GM23338 (cell line): ENCODE data around the gene AMZ1. TPM values are rescaled to one million over a fixed set of nuclear protein-coding genes. Genes with fewer than 3 reads are reported as not detected.

Source experiments
- ATAC-seq: fragments of 200-7000 bp; cut with Tn5 transposase; 3 replicates; pipeline ENCODE4 v1.9.1; 2020
- DNase-seq: peaks from one replicate; pipeline ENCODE4 v3.0.0-alpha.2; 2015; ENCODE audit warnings: low spot score
- H2AFZ ChIP-seq: fragments of 200-600 bp; sonication (generic); 2 replicates; pipeline ENCODE4 v1.8.0; 2016; ENCODE audit warnings: antibody characterized with exemption, mild to moderate bottlenecking, moderate library complexity
- H3F3A ChIP-seq: fragments of 200-600 bp; sonication (generic); replicated peaks from 2 replicates; pipeline ENCODE4 v1.8.0; 2017; ENCODE audit warnings: antibody characterized with exemption, mixed run types, low read depth
- H3K27ac ChIP-seq: fragments of 200-600 bp; sonication (generic); 2 replicates; pipeline ENCODE4 v1.6.1; 2016; ENCODE audit warnings: low read depth
- H3K27me3 ChIP-seq: fragments of 200-600 bp; sonication (generic); 2 replicates; pipeline ENCODE4 v1.8.0; 2016; ENCODE audit warnings: mild to moderate bottlenecking, mixed run types, moderate library complexity; ENCODE audit not compliant: insufficient read depth
- H3K36me3 ChIP-seq: fragments of 200-600 bp; sonication (generic); 2 replicates; pipeline ENCODE4 v1.8.0; 2016; ENCODE audit warnings: mild to moderate bottlenecking; ENCODE audit not compliant: insufficient read depth
- H3K4me1 ChIP-seq: fragments of 200-600 bp; sonication (generic); 2 replicates; pipeline ENCODE4 v1.8.0; 2016; ENCODE audit warnings: mild to moderate bottlenecking, moderate library complexity; ENCODE audit not compliant: insufficient read depth
- H3K4me2 ChIP-seq: fragments of 200-600 bp; sonication (generic); 2 replicates; pipeline ENCODE4 v1.7.1; 2017; ENCODE audit warnings: mixed run types
- H3K4me3 ChIP-seq: fragments of 200-600 bp; sonication (generic); 2 replicates; pipeline ENCODE4 v1.6.1; 2016; ENCODE audit warnings: mixed run types
- H3K79me2 ChIP-seq: fragments of 200-600 bp; sonication (generic); replicated peaks from 2 replicates; pipeline ENCODE4 v1.8.0; 2017; ENCODE audit warnings: mild to moderate bottlenecking; ENCODE audit not compliant: insufficient read depth
- H3K9me2 ChIP-seq: fragments of 200-600 bp; sonication (generic); 2 replicates; pipeline ENCODE4 v1.8.0; 2017; ENCODE audit not compliant: insufficient read depth
- H4K20me1 ChIP-seq: fragments of 200-600 bp; sonication (generic); replicated peaks from 2 replicates; pipeline ENCODE4 v1.8.0; 2017; ENCODE audit warnings: mild to moderate bottlenecking; ENCODE audit not compliant: insufficient read depth
- H3K27ac Mint-ChIP-seq: 2 replicates; pipeline ENCODE4 v1.8.0; 2020; ENCODE audit warnings: inconsistent platforms, mild to moderate bottlenecking, moderate library complexity, mixed read lengths
- H3K27me3 Mint-ChIP-seq: 3 replicates; pipeline ENCODE4 v1.8.0; 2022; ENCODE audit warnings: low read depth, mild to moderate bottlenecking, moderate library complexity, mixed read lengths, inconsistent platforms; ENCODE audit not compliant: insufficient read depth, poor library complexity
- H3K36me3 Mint-ChIP-seq: 3 replicates; pipeline ENCODE4 v1.8.0; 2021; ENCODE audit warnings: low read depth, mild to moderate bottlenecking, inconsistent platforms, moderate library complexity, mixed read lengths
- H3K4me1 Mint-ChIP-seq: 3 replicates; pipeline ENCODE4 v1.8.0; 2020; ENCODE audit warnings: mild to moderate bottlenecking, inconsistent platforms, mixed read lengths
- H3K4me3 Mint-ChIP-seq: 3 replicates; pipeline ENCODE4 v1.8.0; 2021; ENCODE audit warnings: moderate library complexity, mild to moderate bottlenecking, inconsistent platforms, mixed read lengths
- H3K9me3 Mint-ChIP-seq: 3 replicates; pipeline ENCODE4 v1.8.0; 2020; ENCODE audit warnings: moderate library complexity, mild to moderate bottlenecking, inconsistent platforms, mixed read lengths
- CREB1 ChIP-seq: fragments of 250-450 bp; sonication (Bioruptor Pico); IDR thresholded peaks from 2 replicates; pipeline ENCODE4 v1.5.0; 2020; ENCODE audit warnings: low read depth, mild to moderate bottlenecking, moderate library complexity
- ETS1 ChIP-seq: IDR thresholded peaks from 2 replicates; pipeline ENCODE4 v1.6.1; 2016; ENCODE audit warnings: antibody characterized with exemption
- EZH2 ChIP-seq: fragments of 200-600 bp; sonication (generic); IDR thresholded peaks from one replicate; pipeline ENCODE4 v1.8.0; 2017; ENCODE audit warnings: antibody characterized with exemption, mild to moderate bottlenecking, low read depth; ENCODE audit not compliant: unreplicated experiment
- EZH2phosphoT487 ChIP-seq: fragments of 200-600 bp; sonication (generic); IDR thresholded peaks from one replicate; pipeline ENCODE4 v1.8.1; 2018; ENCODE audit warnings: antibody characterized with exemption; ENCODE audit not compliant: unreplicated experiment
- JUNB ChIP-seq: IDR thresholded peaks from one replicate; pipeline ENCODE4 v1.6.1; 2016; ENCODE audit warnings: antibody characterized with exemption; ENCODE audit not compliant: unreplicated experiment
- NANOG ChIP-seq: IDR thresholded peaks from 2 replicates; pipeline ENCODE4 v1.6.1; 2016; ENCODE audit warnings: antibody characterized with exemption, borderline replicate concordance
- POLR2AphosphoS5 ChIP-seq: IDR thresholded peaks from 2 replicates; pipeline ENCODE4 v1.6.1; 2016; ENCODE audit warnings: antibody characterized with exemption, low read depth
- STAT1 ChIP-seq: IDR thresholded peaks from one replicate; pipeline ENCODE4 v1.6.1; 2016; ENCODE audit warnings: antibody characterized with exemption; ENCODE audit not compliant: unreplicated experiment
- ZNF114 ChIP-seq: fragments of 250-450 bp; sonication (Bioruptor Pico); IDR thresholded peaks from 2 replicates; pipeline ENCODE4 v1.5.0; 2020; ENCODE audit warnings: mild to moderate bottlenecking, moderate library complexity
- ZNF331 ChIP-seq: fragments of 250-450 bp; sonication (Bioruptor Pico); IDR thresholded peaks from 2 replicates; pipeline ENCODE4 v1.5.0; 2020; ENCODE audit warnings: low read depth, mild to moderate bottlenecking, moderate library complexity
- polyA plus RNA-seq: library from polyadenylated mRNA; unstranded; fragments of >200 nt; fragmentation: Nextera tagmentation; extraction: Ambion mirVana; gene quantifications from 2 replicates; pipeline ENCODE4 v1.2.1, GENCODE V29; 2016
- total RNA-seq: library from RNA; depleted of rRNA; stranded (reverse); fragments of >200 nt; shearing (Covaris generic); gene quantifications from 2 replicates; pipeline ENCODE4 v1.2.3, GENCODE V29; 2014
- TF ChIP-seq, protein P1 (sequence below): IDR thresholded peaks from one replicate; pipeline ENCODE4 v1.6.1; 2018; ENCODE audit warnings: antibody characterized with exemption; ENCODE audit not compliant: unreplicated experiment
- TF ChIP-seq, protein P2 (sequence below), 2 experiments: fragments of 200-600 bp in 1 of 2; sonication (generic) in 1 of 2; conservative IDR thresholded peaks; 2 replicates each; pipeline versions ENCODE4 v1.5.1 to v1.6.1; 2016 to 2017; ENCODE audit warnings: antibody characterized with exemption in 2 of 2, low read depth in 2 of 2, mild to moderate bottlenecking in 2 of 2, moderate library complexity in 1 of 2

Gene AMZ1
- total and polyA plus RNA-seq, 2 experiments from 2014 or later = 0.73 to 4.5 TPM

GRCh38 chr7:2654059-2654458 is 33.9 kb upstream of the AMZ1 start (continued):
- no peak for TF ChIP-seq NANOG
- TF ChIP-seq, protein P1, sequence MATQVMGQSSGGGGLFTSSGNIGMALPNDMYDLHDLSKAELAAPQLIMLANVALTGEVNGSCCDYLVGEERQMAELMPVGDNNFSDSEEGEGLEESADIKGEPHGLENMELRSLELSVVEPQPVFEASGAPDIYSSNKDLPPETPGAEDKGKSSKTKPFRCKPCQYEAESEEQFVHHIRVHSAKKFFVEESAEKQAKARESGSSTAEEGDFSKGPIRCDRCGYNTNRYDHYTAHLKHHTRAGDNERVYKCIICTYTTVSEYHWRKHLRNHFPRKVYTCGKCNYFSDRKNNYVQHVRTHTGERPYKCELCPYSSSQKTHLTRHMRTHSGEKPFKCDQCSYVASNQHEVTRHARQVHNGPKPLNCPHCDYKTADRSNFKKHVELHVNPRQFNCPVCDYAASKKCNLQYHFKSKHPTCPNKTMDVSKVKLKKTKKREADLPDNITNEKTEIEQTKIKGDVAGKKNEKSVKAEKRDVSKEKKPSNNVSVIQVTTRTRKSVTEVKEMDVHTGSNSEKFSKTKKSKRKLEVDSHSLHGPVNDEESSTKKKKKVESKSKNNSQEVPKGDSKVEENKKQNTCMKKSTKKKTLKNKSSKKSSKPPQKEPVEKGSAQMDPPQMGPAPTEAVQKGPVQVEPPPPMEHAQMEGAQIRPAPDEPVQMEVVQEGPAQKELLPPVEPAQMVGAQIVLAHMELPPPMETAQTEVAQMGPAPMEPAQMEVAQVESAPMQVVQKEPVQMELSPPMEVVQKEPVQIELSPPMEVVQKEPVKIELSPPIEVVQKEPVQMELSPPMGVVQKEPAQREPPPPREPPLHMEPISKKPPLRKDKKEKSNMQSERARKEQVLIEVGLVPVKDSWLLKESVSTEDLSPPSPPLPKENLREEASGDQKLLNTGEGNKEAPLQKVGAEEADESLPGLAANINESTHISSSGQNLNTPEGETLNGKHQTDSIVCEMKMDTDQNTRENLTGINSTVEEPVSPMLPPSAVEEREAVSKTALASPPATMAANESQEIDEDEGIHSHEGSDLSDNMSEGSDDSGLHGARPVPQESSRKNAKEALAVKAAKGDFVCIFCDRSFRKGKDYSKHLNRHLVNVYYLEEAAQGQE = no peak

DNA sequence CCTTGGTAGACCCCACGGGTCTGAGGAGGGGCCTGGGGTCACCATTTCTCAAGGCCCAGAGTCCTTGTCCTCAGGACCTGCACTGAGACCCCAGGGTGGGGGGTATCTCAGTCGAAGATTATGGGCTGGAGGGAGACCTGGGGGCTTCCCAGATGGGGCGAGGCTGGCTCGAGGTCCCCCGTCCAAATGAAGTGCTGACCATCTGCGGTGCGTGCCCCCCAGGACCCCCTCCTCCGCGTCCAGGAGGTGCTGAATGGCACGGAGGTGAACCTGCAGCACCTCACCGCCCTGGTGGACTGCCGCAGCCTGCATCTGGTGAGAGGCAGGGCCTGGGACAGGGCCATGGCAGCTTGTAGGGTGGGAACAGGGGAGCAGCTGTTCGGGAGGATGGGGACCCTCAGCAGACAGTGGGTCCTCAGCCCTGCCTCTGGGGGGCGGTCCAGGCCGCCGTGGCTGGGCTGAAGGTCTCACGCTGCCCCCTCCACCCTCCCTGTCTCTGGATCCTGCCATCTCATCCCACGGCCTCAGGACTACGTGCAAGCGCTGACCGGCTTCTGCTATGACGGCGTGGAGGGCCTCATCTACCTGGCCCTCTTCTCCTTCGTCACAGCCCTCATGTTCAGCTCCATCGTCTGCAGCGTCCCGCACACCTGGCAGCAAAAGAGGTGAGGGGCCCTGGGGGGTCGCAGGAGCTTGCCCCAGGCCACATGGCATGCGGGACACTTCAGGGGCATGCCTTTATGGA is 32.0 kb upstream of the AMZ1 start:
- Histone ChIP-seq H3F3A (0 out of 2 replicates have a peak, but pooled peaks cover 4% of the 10 kb centered on the region), H4K20me1 (no peaks in the 10 kb centered on the region; the same call in 1 of the 2 replicates), H3K27ac (no peak overlapping the region), H3K4me2 (no peak overlapping the region), H3K36me3 (peaks cover 6% of the 10 kb centered on the region; the same call in 1 of the 2 replicates), H3K4me3 (no peak overlapping the region), H3K27me3 (no peaks in the 10 kb centered on the region), H3K9me2 (no peaks in the 10 kb centered on the region), H3K79me2 (no peaks in the 10 kb centered on the region), H2AFZ (no peak overlapping the region), H3K4me1 (no peaks in the 10 kb centered on the region)
- no peak for ATAC-seq
- Mint-ChIP-seq H3K36me3 (peaks cover 32% of the 10 kb centered on the region), H3K27ac (no peak overlapping the region), H3K27me3 (peaks cover 9% of the 10 kb centered on the region), H3K4me3 (no peak overlapping the region), H3K9me3 (no peaks in the 10 kb centered on the region), H3K4me1 (no peaks in the 10 kb centered on the region; the same call in 2 of the 3 replicates)
- no peak for DNase-seq
- TF ChIP-seq ETS1 (no peak), EZH2 (no peak), JUNB (no peak), EZH2phosphoT487 (no peak), ZNF114 (CRISPR knock-in tag) (no peak), POLR2AphosphoS5 (no peak), ZNF331 (CRISPR knock-in tag) (no peak), STAT1 (no peak), NANOG (no peak), CREB1 (CRISPR knock-in tag) (no peak)
- TF ChIP-seq, protein P1 = no peak
- TF ChIP-seq, protein P2, sequence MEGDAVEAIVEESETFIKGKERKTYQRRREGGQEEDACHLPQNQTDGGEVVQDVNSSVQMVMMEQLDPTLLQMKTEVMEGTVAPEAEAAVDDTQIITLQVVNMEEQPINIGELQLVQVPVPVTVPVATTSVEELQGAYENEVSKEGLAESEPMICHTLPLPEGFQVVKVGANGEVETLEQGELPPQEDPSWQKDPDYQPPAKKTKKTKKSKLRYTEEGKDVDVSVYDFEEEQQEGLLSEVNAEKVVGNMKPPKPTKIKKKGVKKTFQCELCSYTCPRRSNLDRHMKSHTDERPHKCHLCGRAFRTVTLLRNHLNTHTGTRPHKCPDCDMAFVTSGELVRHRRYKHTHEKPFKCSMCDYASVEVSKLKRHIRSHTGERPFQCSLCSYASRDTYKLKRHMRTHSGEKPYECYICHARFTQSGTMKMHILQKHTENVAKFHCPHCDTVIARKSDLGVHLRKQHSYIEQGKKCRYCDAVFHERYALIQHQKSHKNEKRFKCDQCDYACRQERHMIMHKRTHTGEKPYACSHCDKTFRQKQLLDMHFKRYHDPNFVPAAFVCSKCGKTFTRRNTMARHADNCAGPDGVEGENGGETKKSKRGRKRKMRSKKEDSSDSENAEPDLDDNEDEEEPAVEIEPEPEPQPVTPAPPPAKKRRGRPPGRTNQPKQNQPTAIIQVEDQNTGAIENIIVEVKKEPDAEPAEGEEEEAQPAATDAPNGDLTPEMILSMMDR (conservative IDR thresholded peaks at IDR 0.05; ENCODE audit: low read depth in 2 of 2) = no peak; a peak in 1 of 4 replicates
